ENCODE results near the gene CHRNA4. TPM values are rescaled to one million over a fixed set of nuclear protein-coding genes. Genes with fewer than 3 reads are reported as not detected.

Gene CHRNA4
- total and polyA plus RNA-seq, 5 donors from 2014 or later = not detected

DNA sequence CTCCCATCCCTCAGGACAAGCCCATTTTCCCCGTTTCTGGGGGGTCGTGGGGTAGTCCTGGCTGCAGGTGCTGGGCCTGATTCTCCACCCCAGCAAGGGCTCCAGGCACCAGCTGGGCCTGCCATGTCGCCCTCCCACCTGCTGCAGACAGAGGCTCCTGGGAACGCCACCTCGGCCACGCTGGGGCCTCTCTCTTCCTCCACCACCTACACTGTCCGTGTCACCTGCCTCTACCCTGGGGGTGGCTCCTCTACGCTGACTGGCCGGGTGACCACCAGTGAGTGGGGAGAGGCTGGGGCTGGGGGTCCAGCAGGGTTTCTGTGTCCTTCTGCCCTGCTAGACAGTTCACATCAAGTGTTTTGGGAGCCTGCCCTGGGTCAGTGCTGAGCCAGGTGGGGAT is 48.9 kb downstream of the CHRNA4 start:
- Mint-ChIP-seq H3K36me3 (no peaks in the 10 kb centered on the region), H3K27me3 (no peaks in the 10 kb centered on the region), H3K27ac (no peak overlapping the region), H3K9me3 (peaks cover 0 to 1% (median 0%) of the 10 kb centered on the region in 7 donors), H3K4me3 (no peak overlapping the region), H3K4me1 (no peaks in the 10 kb centered on the region)
- no peaks in the 10 kb centered on the region for H3K4me1 ChIP-seq (ENCODE audit: control insufficient read depth, insufficient read depth, low read length, poor library complexity, severe bottlenecking)
- H3K27ac ChIP-seq (ENCODE audit: insufficient read depth, low read length, poor library complexity, severe bottlenecking) = no peak overlapping the region
- no peaks in the 10 kb centered on the region for H3K9me3 ChIP-seq (ENCODE audit: control insufficient read depth in 2 of 2, low read length in 2 of 2)
- H3K36me3 ChIP-seq (ENCODE audit: control insufficient read depth, insufficient read depth, low read length) = no peaks in the 10 kb centered on the region
- H3K27me3 ChIP-seq (ENCODE audit: control insufficient read depth, insufficient read depth, low read length) = no peaks in the 10 kb centered on the region
- no peak overlapping the region for H3K4me3 ChIP-seq (ENCODE audit: low read depth, low read length)
- no peak for DNase-seq
- ATAC-seq (ENCODE audit: low read depth in 2 of 2) = no peak

DNA sequence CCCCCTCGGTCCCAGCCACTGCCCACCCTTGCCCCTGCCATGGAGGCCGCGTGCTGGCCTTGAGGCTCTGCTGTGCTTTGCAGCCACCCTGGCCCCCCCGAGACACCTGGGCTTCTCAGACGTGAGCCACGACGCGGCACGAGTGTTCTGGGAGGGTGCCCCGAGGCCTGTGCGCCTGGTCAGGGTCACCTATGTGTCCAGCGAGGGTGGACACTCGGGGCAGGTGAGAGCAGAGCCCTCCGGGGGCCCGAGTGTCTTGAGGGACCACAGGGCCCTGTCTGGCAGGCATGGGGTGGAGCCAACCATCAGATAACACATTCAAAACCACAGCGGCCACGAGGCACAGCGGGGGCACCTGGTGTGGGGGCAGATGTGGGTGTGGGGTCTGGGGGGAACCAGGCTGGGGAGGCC is 49.3 kb downstream of the CHRNA4 start:
- no peaks in the 10 kb centered on the region for H3K36me3 ChIP-seq (ENCODE audit: control insufficient read depth, insufficient read depth, low read length)

DNA sequence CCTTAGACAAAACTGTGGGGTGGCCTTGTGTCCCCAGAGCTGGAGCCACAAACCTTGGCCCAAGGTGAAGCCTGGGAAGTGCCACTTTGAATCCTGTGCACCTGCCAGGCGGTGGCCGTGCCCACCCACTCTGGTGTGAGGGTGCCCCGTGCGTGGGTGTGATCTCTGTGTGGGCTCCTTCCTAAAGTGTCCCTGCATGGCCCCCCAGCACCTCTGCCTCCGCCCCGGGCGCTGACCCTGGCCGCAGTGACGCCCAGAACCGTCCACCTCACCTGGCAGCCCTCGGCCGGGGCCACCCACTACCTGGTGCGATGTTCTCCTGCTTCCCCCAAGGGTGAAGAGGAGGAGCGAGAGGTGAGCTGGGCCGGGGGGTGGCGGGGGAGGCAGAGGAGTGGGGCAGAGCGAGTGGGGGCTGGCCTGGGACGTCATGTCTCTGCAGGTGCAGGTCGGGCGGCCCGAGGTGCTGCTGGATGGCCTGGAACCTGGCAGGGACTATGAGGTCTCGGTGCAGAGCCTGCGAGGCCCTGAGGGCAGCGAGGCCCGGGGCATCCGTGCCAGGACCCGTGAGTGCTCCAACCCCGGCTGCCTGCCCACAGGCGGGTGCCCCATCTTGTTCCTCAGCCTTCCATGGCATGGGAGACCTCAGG is 49.8 kb downstream of the CHRNA4 start:
- H3K4me1 ChIP-seq (ENCODE audit: control insufficient read depth, insufficient read depth, low read length, poor library complexity, severe bottlenecking) = no peaks in the 10 kb centered on the region
- H3K36me3 ChIP-seq (ENCODE audit: control insufficient read depth, insufficient read depth, low read length) = no peaks in the 10 kb centered on the region
- Mint-ChIP-seq H3K4me3 (no peak overlapping the region), H3K36me3 (no peaks in the 10 kb centered on the region), H3K4me1 (no peaks in the 10 kb centered on the region), H3K9me3 (peaks cover 0 to 1% (median 0%) of the 10 kb centered on the region in 7 donors), H3K27ac (no peak overlapping the region), H3K27me3 (no peaks in the 10 kb centered on the region)
- no peak overlapping the region for H3K4me3 ChIP-seq (ENCODE audit: low read depth, low read length)
- no peak for ATAC-seq (ENCODE audit: low read depth in 2 of 2)
- H3K9me3 ChIP-seq (ENCODE audit: control insufficient read depth in 2 of 2, low read length in 2 of 2) = no peaks in the 10 kb centered on the region
- H3K27ac ChIP-seq (ENCODE audit: insufficient read depth, low read length, poor library complexity, severe bottlenecking) = no peak overlapping the region
- no peak for DNase-seq
- H3K27me3 ChIP-seq (ENCODE audit: control insufficient read depth, insufficient read depth, low read length) = no peaks in the 10 kb centered on the region

More for the DNA sequence above, 49.3 kb downstream of the CHRNA4 start:
- Mint-ChIP-seq H3K36me3 (no peaks in the 10 kb centered on the region), H3K27me3 (no peaks in the 10 kb centered on the region), H3K4me1 (no peaks in the 10 kb centered on the region), H3K9me3 (peaks cover 0 to 1% (median 0%) of the 10 kb centered on the region in 7 donors), H3K4me3 (no peak overlapping the region), H3K27ac (no peak overlapping the region)
- Histone ChIP-seq H3K27ac (ENCODE audit: insufficient read depth, low read length, poor library complexity, severe bottlenecking) (no peak overlapping the region), H3K4me1 (ENCODE audit: control insufficient read depth, insufficient read depth, low read length, poor library complexity, severe bottlenecking) (no peaks in the 10 kb centered on the region), H3K4me3 (ENCODE audit: low read depth, low read length) (no peak overlapping the region), H3K27me3 (ENCODE audit: control insufficient read depth, insufficient read depth, low read length) (no peaks in the 10 kb centered on the region), H3K9me3 (ENCODE audit: control insufficient read depth in 2 of 2, low read length in 2 of 2) (no peaks in the 10 kb centered on the region)
- no peak for DNase-seq
- no peak for ATAC-seq (ENCODE audit: low read depth in 2 of 2)

DNA sequence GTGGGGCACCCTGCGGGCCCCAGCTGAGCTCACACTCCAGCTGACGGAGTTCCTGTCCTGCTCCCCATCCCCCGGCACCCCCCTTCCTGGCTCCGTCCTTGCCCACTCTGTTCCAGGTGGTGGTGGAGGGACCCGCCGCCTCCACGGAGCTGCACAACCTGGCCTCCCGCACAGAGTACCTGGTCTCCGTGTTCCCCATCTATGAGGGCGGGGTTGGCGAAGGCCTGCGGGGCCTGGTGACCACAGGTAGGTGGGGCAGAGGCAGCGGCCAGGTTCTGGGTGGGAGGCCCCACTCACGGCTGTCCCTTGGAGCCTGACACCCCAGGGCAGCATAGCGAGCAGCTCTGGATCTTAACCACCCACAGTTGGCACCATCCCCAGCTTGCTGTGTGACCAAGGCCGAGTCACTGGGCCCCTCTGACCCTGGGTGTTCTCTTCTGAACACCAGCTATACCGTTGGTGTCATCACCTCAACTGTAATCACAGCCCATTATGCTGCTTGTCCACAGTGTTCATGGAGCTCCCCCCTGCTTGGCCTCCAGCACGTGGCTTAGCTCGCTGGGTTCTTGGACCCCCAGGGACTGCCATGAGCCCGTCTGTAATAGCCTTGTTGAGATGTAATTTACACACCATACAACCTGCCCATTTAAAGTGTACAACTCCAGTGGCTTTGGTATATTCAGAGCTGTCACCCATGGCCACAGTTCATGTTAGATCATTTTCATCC is 50.7 kb downstream of the CHRNA4 start:
- no peaks in the 10 kb centered on the region for H3K4me1 ChIP-seq (ENCODE audit: control insufficient read depth, insufficient read depth, low read length, poor library complexity, severe bottlenecking)
- H3K36me3 Mint-ChIP-seq = no peaks in the 10 kb centered on the region
- no peaks in the 10 kb centered on the region for H3K4me1 Mint-ChIP-seq
- no peak overlapping the region for H3K27ac ChIP-seq (ENCODE audit: insufficient read depth, low read length, poor library complexity, severe bottlenecking)
- H3K27me3 Mint-ChIP-seq = no peaks in the 10 kb centered on the region
- H3K9me3 ChIP-seq (ENCODE audit: control insufficient read depth in 2 of 2, low read length in 2 of 2) = no peaks in the 10 kb centered on the region
- no peak overlapping the region for H3K27ac Mint-ChIP-seq
- H3K36me3 ChIP-seq (ENCODE audit: control insufficient read depth, insufficient read depth, low read length) = no peaks in the 10 kb centered on the region
- ATAC-seq (ENCODE audit: low read depth in 2 of 2) = no peak
- no peak overlapping the region for H3K4me3 Mint-ChIP-seq
- no peaks in the 10 kb centered on the region for H3K27me3 ChIP-seq (ENCODE audit: control insufficient read depth, insufficient read depth, low read length)
- H3K9me3 Mint-ChIP-seq = peaks cover 0 to 1% (median 0%) of the 10 kb centered on the region in 7 donors
- H3K4me3 ChIP-seq (ENCODE audit: low read depth, low read length) = no peak overlapping the region
- DNase-seq = no peak

DNA sequence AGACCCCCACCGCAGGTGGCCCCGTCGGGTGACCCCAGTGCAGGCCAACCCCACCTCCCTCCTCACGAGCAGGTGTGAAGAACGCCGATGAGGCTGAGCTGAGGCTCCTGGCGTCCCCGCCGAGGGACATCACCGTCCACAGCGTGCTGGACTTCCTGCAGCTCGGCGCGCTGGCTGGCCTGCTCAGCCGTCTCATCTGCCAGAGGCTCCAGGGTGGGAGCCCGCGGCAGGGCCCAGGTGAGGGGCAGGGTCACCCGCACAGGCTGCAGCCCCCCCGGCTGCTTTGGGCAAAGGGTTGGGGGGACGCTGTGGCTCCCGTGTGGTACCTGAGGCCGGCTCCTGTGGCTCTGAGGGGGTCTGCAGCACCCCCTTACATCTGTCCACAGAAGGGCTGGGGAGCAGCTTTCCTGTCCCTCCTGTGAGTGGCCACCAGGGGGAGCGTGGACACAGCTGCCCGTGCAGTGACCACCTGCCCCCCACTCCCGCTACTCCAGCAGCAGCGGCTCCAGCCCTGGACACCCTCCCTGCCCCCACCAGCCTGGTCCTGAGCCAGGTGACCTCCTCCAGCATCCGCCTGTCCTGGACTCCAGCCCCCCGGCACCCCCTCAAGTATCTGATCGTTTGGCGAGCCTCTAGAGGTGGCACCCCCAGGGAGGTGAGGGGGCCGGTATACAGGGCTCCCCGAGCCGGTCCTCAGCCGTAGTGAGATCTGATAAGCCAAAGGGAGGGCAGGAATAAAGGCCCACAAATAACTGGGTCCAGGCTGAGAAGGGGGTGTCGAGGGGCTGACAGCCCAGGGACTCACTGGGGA is 51.7 kb downstream of the CHRNA4 start:
- H3K9me3 Mint-ChIP-seq = peaks cover 0 to 1% (median 0%) of the 10 kb centered on the region in 7 donors
- H3K4me3 Mint-ChIP-seq = no peak overlapping the region
- H3K9me3 ChIP-seq (ENCODE audit: control insufficient read depth in 2 of 2, low read length in 2 of 2) = no peaks in the 10 kb centered on the region
- ATAC-seq (ENCODE audit: low read depth in 2 of 2) = no peak
- no peaks in the 10 kb centered on the region for H3K4me1 Mint-ChIP-seq
- H3K36me3 Mint-ChIP-seq = no peaks in the 10 kb centered on the region
- H3K27ac Mint-ChIP-seq = peak overlapping the region in 1 of 3 donors; percentile 77
- H3K4me3 ChIP-seq (ENCODE audit: low read depth, low read length) = no peak overlapping the region
- H3K36me3 ChIP-seq (ENCODE audit: control insufficient read depth, insufficient read depth, low read length) = no peaks in the 10 kb centered on the region
- H3K4me1 ChIP-seq (ENCODE audit: control insufficient read depth, insufficient read depth, low read length, poor library complexity, severe bottlenecking) = no peaks in the 10 kb centered on the region
- H3K27me3 ChIP-seq (ENCODE audit: control insufficient read depth, insufficient read depth, low read length) = no peaks in the 10 kb centered on the region
- H3K27ac ChIP-seq (ENCODE audit: insufficient read depth, low read length, poor library complexity, severe bottlenecking) = no peak overlapping the region
- H3K27me3 Mint-ChIP-seq = no peaks in the 10 kb centered on the region
- DNase-seq = no peak

DNA sequence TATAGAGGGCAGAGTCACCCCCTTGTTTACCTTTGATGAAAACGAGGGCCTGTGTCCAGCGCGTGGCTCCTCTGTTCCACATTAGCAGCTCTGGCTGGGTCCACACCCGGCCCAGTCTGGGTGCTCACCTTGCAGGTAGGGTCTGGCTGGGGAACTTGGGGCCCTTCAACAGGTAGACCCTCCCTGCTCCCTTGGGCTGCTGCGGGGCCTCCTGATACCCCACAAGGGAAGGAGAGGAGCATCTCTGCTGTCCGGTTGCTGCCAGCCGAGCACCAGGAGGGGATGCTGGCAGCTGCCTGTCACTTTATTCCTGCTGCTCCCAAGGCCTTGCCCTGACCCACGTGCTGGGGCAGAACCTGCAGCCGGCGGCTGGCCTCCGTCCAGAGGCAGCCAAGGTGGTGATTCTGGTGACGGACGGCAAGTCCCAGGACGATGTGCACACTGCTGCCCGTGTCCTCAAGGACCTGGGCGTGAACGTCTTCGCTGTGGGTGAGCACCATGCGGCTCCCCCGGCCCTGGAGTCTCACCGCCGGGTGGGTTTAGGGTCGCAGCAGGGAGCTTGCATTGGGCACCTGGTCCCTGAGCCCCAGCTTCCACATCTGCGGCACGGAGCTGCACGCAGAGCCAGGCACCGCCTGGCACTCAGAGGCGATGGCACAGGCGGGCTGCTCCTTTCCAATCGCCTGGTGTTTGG is 52.8 kb downstream of the CHRNA4 start:
- Mint-ChIP-seq H3K9me3 (peaks cover 0 to 1% (median 0%) of the 10 kb centered on the region in 7 donors), H3K4me1 (no peaks in the 10 kb centered on the region), H3K27ac (no peak overlapping the region), H3K4me3 (no peak overlapping the region), H3K27me3 (no peaks in the 10 kb centered on the region), H3K36me3 (no peaks in the 10 kb centered on the region)
- Histone ChIP-seq H3K36me3 (ENCODE audit: control insufficient read depth, insufficient read depth, low read length) (no peaks in the 10 kb centered on the region), H3K27ac (ENCODE audit: insufficient read depth, low read length, poor library complexity, severe bottlenecking) (no peak overlapping the region), H3K27me3 (ENCODE audit: control insufficient read depth, insufficient read depth, low read length) (no peaks in the 10 kb centered on the region), H3K9me3 (ENCODE audit: control insufficient read depth in 2 of 2, low read length in 2 of 2) (no peaks in the 10 kb centered on the region), H3K4me1 (ENCODE audit: control insufficient read depth, insufficient read depth, low read length, poor library complexity, severe bottlenecking) (no peaks in the 10 kb centered on the region), H3K4me3 (ENCODE audit: low read depth, low read length) (no peak overlapping the region)
- DNase-seq = no peak
- no peak for ATAC-seq (ENCODE audit: low read depth in 2 of 2)

DNA sequence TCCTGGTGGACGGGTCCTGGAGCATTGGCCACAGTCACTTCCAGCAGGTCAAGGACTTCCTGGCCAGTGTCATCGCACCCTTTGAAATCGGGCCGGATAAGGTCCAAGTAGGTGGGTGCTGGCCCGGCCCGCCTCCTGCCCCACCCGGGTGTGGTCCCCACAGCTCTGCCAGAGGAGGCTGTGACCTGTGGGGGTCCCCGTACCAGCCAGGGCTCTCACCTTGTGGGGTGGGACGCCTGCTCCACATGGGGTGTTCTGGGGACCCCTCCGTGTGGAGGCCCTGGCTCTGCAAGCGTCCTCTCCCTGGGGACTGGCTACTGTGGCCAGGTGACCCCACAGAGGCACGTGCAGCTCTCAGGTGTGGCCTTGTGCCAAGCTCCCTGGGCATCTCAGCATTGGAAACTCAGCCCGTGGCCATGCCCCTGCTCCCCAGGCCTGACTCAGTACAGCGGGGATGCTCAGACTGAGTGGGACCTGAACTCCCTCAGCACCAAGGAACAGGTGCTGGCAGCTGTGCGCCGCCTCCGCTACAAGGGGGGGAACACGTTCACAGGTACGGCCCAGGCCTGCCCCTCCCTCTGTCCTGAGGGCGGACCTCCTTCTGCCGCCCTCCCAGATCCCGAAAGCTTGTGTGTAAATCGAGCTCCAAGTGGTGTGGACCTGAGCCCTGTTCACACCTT is 53.5 kb downstream of the CHRNA4 start:
- no peaks in the 10 kb centered on the region for H3K36me3 ChIP-seq (ENCODE audit: control insufficient read depth, insufficient read depth, low read length)
- Mint-ChIP-seq H3K4me1 (no peaks in the 10 kb centered on the region), H3K4me3 (no peak overlapping the region), H3K9me3 (peaks cover 0 to 4% (median 0%) of the 10 kb centered on the region in 7 donors), H3K36me3 (no peaks in the 10 kb centered on the region), H3K27ac (no peak overlapping the region), H3K27me3 (no peaks in the 10 kb centered on the region)
- no peak overlapping the region for H3K4me3 ChIP-seq (ENCODE audit: low read depth, low read length)
- H3K27ac ChIP-seq (ENCODE audit: insufficient read depth, low read length, poor library complexity, severe bottlenecking) = no peak overlapping the region
- no peak for ATAC-seq (ENCODE audit: low read depth in 2 of 2)
- no peaks in the 10 kb centered on the region for H3K4me1 ChIP-seq (ENCODE audit: control insufficient read depth, insufficient read depth, low read length, poor library complexity, severe bottlenecking)
- H3K27me3 ChIP-seq (ENCODE audit: control insufficient read depth, insufficient read depth, low read length) = no peaks in the 10 kb centered on the region
- no peak for DNase-seq
- H3K9me3 ChIP-seq (ENCODE audit: control insufficient read depth in 2 of 2, low read length in 2 of 2) = no peaks in the 10 kb centered on the region

Measured in CD4-positive, CD25-positive, alpha-beta regulatory T cell (primary cell).